Activated CD4-positive, CD25-positive, alpha-beta regulatory T cell treated with anti-CD3 and anti-CD28 coated beads, Interleukin-2, amount 50 U/mL, for 24 hours (primary cell): ENCODE measurements around the gene SIGLEC10.
"Not testable (repeated sequence)": the region's sequence is repeated elsewhere in the genome, so short reads cannot be mapped to it uniquely, and the experiment has no call there.

Experiments used
- ATAC-seq, 2 donors: fragments of 150-1000 bp; cut with Tn5 transposase; one replicate each; pipeline ENCODE4 v1.10.0; 2021; ENCODE audit warnings: mild to moderate bottlenecking in 1 of 2, moderate library complexity in 1 of 2

The SIGLEC10 gene, protein sequence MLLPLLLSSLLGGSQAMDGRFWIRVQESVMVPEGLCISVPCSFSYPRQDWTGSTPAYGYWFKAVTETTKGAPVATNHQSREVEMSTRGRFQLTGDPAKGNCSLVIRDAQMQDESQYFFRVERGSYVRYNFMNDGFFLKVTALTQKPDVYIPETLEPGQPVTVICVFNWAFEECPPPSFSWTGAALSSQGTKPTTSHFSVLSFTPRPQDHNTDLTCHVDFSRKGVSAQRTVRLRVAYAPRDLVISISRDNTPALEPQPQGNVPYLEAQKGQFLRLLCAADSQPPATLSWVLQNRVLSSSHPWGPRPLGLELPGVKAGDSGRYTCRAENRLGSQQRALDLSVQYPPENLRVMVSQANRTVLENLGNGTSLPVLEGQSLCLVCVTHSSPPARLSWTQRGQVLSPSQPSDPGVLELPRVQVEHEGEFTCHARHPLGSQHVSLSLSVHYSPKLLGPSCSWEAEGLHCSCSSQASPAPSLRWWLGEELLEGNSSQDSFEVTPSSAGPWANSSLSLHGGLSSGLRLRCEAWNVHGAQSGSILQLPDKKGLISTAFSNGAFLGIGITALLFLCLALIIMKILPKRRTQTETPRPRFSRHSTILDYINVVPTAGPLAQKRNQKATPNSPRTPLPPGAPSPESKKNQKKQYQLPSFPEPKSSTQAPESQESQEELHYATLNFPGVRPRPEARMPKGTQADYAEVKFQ

DNA sequence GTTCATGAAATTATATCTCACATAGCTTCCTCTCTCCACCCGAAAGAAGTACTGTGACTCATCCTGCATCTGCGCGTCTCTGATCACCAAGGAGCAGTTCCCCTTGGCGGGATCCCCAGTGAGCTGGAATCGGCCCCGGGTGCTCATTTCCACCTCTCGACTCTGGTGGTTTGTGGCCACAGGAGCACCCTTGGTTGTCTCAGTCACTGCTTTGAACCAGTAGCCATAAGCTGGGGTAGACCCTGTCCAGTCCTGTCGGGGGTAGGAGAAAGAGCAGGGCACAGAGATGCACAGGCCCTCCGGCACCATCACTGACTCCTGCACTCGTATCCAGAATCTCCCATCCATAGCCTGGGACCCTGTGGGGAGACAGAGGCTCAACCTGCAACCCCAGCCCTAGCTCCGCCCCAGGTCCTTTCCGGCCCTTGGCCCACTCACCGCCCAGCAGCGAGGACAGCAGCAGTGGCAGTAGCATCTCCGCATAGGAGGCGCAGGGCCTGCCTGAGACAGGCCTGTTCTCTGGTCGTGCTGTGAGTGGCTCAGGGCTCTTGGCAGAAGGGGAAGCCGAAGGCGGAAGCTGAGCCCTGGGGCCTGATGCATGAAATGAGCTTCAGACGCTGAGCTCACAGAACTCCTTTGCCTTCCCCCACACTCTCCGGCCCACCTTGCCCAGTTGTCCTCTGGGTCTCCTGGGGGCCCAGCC, at the start of gene SIGLEC10:
Gene SIGLEC10, minus strand, starts transcription at position 536 of the 703 bp plus-strand sequence. Its CDS starts 61 bp downstream, at position 475.
- peak; percentile 58 to 62 for ATAC-seq

DNA sequence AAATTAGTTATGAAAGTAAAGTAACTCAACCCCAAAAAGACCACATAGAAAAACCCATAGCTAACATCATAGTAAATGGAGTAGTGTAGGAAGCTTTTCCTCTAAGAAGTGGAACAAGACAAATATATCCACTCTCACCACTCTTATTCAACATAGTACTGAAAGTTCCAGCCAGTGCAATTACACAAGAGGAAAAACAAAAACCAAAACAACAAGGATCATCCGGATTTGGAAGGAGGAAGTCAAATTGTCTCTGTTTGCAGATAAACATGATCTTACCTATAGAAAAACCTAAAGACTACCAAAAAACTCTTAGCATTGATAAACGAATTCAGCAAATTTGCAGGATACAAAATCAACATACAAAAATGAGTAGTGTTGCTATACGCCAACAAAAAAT, 49.3 kb upstream of the SIGLEC10 start:
- ATAC-seq, result no peak

DNA sequence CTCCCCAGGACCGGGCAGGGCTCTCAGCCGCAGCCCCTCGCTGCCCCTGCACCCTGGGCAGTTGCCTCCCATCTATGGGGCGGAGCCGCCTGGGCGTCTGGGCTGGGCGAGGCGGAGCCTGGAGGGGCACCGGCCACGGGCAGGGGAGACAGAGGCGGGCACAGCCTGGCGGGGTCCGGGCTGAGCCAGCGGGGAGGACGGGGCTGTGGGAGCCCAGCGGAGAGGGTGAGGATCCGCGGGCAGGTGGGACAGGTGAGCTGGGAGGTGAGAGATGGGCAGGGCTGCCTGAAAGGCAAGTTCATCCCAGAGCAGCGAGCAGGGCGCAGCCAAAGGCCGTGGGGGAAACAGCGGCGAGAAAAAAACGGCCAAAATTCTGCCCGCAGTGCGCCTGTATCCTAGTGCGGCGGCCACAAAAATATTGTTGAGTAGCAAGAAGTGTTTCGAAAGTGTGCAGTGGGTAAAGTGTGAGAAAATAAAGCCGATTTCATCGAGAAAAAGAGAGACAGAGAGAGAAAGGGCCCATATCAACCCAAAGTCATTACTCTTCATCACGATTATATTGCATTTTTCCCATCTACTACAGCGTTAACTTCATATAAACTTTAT, 46.6 kb upstream of the SIGLEC10 start:
- ATAC-seq, result peak in 1 of 2 donors; percentile 46

DNA sequence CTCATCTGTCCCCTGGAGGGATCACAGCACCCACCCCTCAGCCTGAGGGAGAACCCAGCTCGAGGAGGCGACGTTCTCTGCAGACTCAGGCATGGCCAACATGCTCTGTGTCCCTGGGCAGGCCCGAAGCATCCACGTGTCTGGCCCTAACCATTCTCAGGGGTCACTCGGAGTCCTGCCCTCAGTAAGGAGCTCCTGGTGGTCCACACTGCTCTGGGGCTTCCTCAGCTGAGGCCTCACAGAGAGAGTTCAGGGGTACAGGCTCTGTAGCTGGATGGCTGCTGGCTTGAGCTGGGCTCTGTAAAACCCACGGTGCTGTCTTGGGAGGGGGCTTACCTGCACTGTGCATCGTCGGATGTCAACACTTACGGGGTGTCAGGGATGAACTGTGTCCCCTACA, 45.2 kb upstream of the SIGLEC10 start:
- ATAC-seq, result no peak

DNA sequence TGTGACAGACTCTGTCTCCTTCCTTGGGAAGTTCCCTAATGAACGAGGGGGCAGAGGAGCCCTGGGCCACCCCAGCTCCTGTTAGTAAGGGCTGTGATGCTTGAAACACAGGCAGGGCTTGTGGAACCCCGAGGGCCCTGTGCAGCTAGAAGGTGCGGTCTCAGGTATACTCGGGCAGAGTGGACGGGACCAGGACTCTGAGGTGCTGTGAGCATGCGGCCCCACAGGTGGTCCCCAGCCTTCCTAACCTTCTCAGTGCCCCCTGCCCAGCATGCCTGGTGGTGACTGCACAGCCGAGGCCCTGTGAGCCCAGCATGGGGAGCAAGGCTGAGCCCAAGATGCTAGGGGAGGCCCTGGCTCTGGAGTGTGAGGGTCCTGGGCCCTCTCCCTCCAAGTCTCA, 44.8 kb upstream of the SIGLEC10 start:
- no peak for ATAC-seq

DNA sequence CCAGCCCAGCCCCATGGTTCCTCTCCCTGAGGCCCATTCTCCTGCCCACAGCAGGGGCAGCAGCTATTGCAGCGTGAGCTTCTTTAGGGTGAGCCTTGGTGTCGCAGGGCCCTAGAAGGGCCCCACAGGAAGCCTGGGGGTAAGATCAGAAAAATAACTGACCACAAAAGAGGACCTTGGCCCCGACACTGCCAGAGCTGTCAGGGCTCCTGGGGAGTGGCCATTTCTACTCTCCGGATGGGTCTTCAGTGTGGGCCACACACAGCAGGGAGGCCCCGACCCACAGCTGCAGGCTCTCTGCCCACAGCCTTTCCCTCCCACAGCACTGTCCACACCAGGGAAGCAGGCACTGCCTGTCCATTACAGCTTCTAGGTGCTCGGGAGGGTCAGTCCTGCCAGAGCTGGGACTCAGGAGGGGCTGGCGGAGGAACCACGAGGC, 44.3 kb upstream of the SIGLEC10 start:
- peak in 1 of 2 donors; percentile 5 for ATAC-seq

DNA sequence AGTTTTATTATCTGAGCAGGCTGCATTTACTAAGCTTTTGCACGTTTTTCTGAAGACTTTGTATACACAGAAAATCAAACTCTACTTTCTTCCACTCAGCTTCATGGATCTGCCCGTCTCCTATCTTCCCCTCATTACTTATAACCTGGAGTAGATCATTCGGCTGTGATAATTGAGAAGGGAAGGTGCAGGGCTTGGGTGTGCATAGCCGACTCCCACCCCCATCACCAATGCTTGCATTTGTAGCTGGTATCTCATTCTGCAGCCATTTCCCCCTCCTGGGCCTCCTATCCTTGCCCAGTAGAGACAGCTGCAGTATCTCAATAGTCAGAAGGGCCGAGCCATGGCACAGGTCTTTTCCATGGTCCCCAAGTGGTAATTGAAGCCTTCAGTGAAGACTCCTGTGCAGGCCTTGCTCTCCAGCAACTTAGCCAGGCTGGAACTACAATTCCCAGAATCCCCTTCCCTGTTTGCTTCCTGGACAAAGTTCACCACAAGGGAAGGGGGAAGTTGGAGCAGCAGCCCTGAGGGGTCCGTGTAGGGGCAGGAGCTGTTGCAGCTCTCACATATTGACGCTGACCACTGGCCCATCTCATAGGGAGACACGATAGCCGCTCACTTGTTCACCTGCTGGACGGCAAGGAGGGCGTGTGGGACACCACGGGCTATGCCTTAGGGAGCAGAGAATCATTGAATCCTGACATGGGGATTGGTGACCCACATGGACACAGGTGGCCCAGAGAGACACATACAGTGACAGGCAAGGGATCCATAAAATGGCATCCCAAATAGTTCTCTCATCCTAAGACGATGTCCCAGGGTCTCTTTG, 42.9 kb upstream of the SIGLEC10 start:
- ATAC-seq, result no peak

DNA sequence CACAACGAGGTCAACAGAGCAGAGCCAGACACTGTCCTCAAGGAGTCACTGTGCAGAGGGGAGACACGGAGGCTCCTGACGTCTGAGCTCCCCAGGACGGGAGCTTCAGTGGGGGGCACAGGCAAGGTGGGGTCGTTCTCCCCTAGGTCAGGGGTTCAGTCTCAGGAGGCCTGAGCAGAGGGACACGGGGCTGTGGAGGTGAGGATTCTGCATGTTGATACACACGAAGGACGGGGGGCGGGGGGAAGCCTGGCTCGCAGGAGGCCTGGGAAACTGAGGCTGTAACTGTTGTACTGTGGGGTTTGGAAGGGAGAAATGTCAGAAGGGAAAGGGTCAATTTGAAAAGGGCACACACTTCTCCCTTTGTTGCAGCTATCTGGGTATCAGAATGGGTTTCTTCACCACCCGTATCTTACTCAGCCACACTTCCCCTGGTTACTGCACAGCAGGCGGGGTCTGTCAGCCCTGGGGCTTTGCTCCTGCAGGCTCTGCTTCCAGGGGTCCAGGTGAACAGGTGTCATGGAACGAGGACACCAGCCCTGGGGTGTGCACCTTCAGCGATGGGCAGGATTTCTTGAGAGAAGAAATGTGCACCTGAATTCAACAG, 41.6 kb upstream of the SIGLEC10 start:
- ATAC-seq, result no peak

DNA sequence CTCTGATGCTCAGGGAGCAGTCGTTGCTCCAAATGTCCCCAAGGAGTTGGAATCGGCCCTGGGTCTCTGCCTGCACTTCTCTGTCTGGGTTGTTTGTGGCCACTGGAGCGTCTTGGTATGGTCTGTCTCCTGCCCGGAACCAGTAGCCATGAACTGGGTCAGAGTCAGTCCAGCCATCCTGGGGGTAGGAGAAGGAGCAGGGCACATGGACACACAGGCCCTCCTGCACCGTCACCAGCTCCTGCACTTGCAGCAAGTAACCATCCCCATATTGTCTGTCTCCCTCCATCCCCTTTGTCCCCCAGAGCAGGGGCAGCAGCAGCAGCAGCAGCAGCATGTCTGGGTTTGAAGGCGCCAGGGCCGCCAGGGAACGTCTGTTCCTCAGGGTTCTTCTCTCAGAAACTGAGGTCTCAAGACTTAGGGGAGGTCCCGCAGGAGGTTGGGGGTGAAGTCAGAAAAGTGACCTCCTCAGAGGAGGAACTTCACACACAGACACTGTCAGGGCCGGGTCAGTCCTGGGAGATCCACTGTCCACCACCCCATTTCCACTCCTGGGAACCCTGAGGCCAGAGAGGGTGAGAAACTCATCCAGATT, 40.7 kb upstream of the SIGLEC10 start, which contains the start of gene SIGLEC8:
Gene SIGLEC8, minus strand, starts transcription at position 404 of the 595 bp plus-strand sequence. Its CDS starts 67 bp downstream, at position 337.
- no peak for ATAC-seq

DNA sequence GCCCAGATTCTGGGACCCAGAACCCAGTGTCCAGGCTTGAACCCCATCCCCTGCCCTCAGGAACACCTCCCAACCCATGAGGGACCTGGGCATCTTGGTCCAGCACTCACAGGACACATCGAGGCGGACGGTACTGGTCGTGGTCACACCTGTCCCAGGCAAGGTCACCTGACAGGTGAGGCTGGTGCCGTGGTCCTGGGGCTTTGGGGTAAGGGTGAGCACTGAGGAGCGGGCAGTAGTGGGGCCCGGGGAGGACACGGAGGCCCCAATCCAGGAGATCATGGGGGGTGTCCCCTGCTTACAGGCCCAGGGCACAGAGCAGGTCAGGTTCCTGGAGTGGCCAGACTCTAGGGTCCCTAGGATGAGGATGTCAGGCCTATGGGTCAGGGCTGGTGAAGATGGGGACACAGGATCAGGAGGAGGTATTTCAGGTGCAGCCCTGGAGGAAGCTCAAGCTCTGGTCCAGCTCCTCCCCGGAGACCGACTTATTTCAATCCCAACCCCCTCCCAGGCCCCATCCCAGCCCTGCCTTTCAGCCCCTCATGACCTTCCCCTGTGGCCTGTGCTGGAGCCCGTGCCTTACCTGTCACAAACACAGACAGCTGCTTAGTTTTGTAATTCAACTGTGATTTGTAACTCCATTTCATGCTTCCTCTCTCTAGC, 40.0 kb upstream of the SIGLEC10 start:
- ATAC-seq, result no peak

DNA sequence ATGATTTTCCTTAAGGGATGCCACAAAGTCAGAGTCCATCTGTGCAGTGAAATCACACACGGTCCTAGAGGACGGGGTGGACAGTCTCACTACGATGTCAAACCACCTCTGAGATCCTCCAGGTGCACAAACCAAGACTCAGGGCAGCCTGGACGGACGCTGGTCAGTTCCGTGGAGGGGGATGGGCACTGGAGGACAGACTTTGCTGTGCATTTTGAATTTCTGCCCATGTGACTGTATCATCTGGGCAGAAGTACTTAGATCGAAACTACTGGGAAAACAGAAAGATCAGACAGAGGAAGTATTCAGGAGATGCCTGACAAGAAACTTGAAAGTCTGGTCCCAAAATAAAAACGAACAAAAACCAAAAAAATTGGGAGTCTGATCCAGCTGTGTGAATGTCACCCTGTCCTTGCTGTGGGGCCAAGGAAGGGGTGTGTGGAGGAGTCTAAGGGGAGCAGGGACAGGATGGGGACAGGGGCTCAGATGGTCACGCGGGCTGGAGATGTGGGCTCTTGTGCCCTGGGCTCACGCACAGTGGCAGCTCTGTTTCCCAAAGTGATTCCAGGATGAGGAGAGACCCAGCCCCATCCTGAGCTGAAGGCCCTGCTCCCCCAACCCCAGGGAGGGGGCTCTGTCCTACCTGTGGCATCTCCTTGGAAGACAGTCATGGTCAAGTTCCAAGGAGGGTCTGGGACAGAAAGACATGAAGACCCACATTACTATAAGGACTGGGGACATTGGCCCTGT, 39.3 kb upstream of the SIGLEC10 start:
- no peak for ATAC-seq

DNA sequence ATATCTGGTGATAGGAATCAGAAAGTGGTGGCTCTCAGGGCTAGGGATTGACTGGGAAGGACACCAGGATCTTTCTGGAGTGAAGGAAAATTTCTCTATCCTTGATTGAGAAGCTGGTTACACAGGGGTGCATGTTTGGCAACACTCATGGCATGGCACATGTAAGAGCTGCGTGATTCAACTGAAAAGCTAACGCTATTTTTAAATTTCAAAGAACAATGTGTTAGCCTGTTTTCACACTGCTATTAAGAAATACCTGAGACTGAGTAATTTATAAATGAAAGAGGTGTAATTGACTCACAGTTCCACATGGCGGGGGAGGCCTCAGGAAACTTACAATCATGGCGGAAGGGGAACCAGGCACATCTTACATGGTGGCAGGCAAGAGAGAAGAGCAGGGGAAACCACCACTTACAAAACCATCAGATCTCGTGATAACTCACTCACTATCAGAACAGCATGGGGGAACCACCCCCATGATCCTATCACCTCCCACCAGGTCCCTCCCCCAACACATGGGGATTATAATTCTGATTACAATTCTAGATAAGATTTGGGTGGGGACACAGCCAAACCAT, 33.4 kb upstream of the SIGLEC10 start:
- ATAC-seq, result peak; percentile 63 to 64

DNA sequence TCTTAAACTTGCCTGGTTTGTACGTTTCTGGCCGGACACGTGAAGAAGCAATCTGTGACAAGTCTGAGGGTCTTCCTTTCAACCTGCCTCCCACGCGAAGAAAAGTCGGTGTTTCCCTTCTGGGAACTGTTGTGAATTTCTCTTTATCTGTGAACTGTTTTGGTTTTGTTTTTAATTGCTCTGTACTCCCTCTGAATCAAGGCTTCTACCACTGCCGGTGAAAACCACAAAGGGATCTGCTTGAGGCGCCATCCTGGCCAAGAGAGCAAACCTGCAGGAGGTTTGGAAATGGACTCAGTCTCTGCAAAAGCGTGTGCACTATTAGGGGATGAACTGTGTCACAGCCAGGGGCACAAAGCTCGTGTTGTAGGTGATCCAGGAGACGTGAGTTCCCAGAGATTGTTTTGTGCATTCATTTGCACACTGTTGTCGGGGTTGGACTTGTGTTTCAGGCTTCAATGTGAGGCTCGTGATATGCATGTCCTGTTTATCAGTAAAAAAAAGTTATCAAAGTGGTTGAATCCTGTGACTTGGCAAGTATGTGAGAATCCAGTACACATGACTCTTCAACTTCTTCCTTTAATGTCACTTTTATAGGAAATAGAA, 31.1 kb upstream of the SIGLEC10 start:
- ATAC-seq, result peak; percentile 62 to 81

DNA sequence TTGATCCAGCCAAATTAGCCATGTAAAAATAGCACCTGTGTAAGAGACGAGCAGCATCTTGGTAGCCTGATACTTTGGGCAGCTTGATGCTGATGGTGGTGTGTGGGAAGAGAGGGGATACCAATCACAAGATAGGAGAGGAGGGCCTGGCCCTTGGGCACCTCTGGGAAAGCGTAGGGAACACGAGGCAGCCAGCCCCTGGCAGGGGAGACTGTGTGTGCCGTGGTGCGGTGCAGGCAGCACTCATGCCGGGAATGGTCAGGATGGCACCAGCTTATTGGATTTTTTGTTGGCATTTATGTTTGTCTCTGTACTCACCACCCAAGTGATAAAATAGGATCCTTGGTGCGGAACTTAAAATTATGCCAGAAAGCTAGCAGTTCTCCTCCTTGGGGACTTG, 30.6 kb upstream of the SIGLEC10 start:
- no peak for ATAC-seq

DNA sequence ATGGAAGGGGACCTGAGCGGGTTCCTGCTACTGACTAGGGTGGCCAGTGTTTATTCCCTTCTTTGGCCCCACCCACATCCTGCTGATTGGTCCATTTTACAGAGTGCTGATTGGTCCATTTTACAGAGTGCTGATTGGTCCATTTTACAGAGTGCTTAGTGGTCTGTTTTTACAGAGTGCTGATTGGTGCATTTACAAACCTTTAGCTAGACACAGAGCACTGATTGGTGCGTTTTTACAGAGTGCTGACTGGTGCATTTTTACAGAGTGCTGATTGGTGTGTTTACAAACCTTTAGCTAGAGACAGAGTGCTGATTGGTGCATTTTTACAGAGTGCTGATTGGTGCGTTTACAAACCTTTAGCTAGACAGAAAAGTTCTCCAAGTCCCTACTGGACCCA, 30.1 kb upstream of the SIGLEC10 start:
- not testable (repeated sequence) for ATAC-seq

DNA sequence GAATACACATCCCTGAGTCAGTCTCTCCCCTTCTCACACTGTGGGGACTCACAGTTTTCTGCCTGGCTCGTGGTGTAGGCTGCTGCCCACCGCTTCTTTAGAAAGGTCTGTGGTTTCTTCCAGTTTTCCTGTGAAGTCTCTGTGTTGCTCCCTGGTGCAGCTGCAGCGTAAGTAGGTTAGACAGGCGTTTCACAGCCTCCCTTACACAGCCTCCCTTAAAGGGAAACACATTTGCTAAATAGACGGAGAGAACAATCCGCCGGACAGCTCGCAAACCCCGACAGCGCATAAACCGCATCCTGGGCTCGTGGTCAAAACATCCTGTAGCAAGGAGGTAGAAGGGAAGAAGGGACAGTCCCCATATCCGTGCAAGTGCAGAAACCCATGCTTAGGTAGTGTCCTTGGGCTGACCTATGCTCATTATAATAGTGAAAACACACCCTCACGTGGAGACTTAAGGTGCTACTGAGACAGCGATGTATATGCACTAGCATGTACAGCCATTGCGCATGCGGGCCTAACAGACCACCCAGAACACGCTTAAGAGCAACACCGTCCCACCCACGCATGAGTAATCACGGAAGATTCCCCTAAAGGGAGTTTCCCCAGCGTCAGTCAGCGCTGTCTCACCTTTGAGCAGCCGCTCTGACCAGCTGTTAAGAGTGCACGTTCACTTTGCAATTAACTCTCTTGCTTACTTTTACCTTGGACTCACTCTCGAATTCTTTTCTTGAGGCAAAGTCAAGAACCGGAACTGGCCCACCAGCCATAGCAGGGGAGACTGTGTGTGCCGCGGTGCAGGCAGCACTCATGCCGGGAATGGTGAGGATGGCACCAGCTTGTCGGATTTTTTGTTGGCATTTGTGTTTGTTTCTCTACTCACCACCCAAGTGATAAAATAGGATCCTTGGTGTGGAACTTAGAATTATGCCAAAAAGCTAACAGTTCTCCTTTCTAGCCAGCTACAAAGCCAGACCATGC, 24.3 kb upstream of the SIGLEC10 start:
- ATAC-seq, result peak; percentile 91

DNA sequence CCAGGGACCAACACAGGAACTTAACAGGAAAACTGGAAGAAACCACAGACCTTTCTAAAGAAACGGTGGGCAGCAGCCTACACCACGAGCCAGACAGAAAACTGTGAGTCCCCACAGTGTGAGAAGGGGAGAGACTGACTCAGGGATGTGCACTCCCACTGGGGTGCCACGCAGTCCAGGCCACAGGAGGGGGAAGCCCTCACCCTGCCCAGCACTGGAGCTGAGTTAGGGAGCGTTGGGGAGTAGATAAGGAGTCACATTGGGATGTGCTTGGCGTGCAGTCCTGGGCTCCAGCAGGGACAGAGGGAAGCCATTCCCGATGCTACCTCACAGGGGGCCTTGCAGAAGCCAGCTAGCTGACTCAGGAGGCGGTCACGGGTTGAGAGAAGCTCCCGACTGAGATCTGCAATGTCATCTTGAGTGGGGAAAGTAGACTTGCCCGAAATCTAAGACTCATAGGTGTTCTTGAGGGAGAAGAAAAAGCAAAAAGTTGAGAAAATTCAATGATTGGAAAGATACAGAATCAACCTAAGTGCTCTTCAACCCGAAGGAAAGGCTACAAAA, 23.5 kb upstream of the SIGLEC10 start:
- peak; percentile 42 to 48 for ATAC-seq
